ENCODE data around the gene TCP1. TPM values are rescaled to one million over a fixed set of nuclear protein-coding genes. Genes with fewer than 3 reads are reported as not detected.
"Not testable (repeated sequence)": the region's sequence is repeated elsewhere in the genome, so short reads cannot be mapped to it uniquely, and the experiment has no call there.

The TCP1 gene
- polyA plus RNA-seq, 1 experiment: 144 TPM

- no peaks in the 10 kb centered on the region for H3K27me3 ChIP-seq (ENCODE audit: control insufficient read depth, insufficient read depth, low read length)
- no peak for DNase-seq (ENCODE audit: low read depth)
- TF ChIP-seq, protein P1, sequence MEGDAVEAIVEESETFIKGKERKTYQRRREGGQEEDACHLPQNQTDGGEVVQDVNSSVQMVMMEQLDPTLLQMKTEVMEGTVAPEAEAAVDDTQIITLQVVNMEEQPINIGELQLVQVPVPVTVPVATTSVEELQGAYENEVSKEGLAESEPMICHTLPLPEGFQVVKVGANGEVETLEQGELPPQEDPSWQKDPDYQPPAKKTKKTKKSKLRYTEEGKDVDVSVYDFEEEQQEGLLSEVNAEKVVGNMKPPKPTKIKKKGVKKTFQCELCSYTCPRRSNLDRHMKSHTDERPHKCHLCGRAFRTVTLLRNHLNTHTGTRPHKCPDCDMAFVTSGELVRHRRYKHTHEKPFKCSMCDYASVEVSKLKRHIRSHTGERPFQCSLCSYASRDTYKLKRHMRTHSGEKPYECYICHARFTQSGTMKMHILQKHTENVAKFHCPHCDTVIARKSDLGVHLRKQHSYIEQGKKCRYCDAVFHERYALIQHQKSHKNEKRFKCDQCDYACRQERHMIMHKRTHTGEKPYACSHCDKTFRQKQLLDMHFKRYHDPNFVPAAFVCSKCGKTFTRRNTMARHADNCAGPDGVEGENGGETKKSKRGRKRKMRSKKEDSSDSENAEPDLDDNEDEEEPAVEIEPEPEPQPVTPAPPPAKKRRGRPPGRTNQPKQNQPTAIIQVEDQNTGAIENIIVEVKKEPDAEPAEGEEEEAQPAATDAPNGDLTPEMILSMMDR (IDR thresholded peaks at IDR 0.05; ENCODE audit: insufficient read depth, low read depth, low read length): no peak
- peaks cover 11% of the 10 kb centered on the region for H3K36me3 ChIP-seq (ENCODE audit: control insufficient read depth, insufficient read depth, low read length)
- H3K4me3 ChIP-seq (ENCODE audit: low read depth, low read length): no peak overlapping the region
- ChIA-PET POLR2A (no interaction called here), CTCF (interaction anchor here (1.0 kb wide), 1 partner anchor 24 kb away, joined by 3 read pairs; no protein-coding TSS in a partner anchor)
Observed at GRCh38 chr6:159756508-159756907, 32.9 kb downstream of the TCP1 start.

DNA sequence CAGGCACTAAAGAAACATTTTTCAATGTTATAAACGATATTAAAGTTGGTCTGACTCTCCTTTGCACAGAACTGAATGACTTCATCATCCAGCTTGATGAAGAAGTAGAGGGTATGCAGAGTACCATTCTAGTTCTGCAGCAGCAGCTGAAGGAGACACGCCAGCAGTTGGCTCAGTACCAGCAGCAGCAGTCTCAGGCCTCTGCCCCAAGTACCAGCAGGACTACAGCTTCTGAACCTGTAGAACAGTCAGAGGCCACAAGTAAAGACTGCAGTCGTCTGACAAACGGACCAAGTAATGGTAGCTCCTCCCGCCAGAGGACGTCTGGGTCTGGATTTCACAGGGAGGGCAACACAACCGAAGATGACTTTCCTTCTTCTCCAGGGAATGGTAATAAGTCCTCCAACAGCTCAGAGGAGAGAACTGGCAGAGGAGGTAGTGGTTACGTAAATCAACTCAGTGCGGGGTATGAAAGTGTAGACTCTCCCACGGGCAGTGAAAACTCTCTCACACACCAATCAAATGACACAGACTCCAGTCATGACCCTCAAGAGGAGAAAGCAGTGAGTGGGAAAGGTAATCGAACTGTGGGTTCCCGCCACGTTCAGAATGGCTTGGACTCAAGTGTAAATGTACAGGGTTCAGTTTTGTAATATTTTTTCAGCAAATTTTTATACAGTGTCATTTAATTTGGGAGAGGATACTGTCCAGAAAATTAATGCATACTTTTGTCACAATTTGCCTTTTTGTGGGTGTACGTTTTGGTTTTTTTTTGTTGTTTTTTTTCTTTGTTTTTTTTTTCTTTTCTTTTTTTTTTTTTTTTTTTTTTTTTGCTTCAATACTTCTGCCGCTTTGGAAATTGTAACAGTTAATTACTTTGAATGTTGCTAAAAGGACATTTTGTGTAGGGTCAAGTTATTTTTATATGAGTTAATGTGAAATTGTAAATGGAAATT lies 34.2 kb downstream of the TCP1 start:
- TF ChIP-seq, protein P1 (IDR thresholded peaks at IDR 0.05; ENCODE audit: insufficient read depth, low read depth, low read length): no peak
- no peak for DNase-seq (ENCODE audit: low read depth)
- POLR2A ChIA-PET: no interaction called here
- no peak overlapping the region for H3K4me3 ChIP-seq (ENCODE audit: low read depth, low read length)
- peaks cover 13% of the 10 kb centered on the region for H3K36me3 ChIP-seq (ENCODE audit: control insufficient read depth, insufficient read depth, low read length)
- no peaks in the 10 kb centered on the region for H3K27me3 ChIP-seq (ENCODE audit: control insufficient read depth, insufficient read depth, low read length)
- CTCF ChIA-PET: interaction anchor here (0.8 to 1.5 kb wide), 2 partner anchors 35 to 63 kb away, joined by 3 read pairs; no protein-coding TSS in a partner anchor

DNA sequence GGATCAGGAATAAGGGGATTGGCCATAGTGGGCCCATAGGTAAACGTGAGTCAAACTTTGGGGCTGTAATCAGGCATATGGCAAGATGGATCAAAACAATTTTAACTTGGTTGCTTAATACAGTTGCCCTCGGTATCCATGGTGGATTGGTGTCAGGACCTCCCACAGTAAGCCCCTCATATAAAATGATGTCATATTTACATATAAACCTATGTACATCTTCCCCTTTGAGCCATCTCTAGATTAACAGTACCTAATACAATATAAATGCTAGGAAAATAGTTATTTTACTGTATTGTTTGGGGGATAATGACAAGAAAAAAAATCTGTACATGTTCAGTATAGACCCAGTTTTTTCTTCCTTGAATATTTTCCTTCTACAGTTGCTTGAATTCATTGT lies 35.0 kb downstream of the TCP1 start:
- TF ChIP-seq, protein P1 (IDR thresholded peaks at IDR 0.05; ENCODE audit: insufficient read depth, low read depth, low read length): no peak
- no peaks in the 10 kb centered on the region for H3K27me3 ChIP-seq (ENCODE audit: control insufficient read depth, insufficient read depth, low read length)
- peaks cover 15% of the 10 kb centered on the region for H3K36me3 ChIP-seq (ENCODE audit: control insufficient read depth, insufficient read depth, low read length)
- DNase-seq (ENCODE audit: low read depth): no peak
- ChIA-PET POLR2A (no interaction called here), CTCF (interaction anchor here (0.8 to 1.5 kb wide), 2 partner anchors 34 to 62 kb away, joined by 3 read pairs; no protein-coding TSS in a partner anchor)
- no peak overlapping the region for H3K4me3 ChIP-seq (ENCODE audit: low read depth, low read length)

- DNase-seq (ENCODE audit: low read depth): no peak
- TF ChIP-seq, protein P1 (IDR thresholded peaks at IDR 0.05; ENCODE audit: insufficient read depth, low read depth, low read length): no peak
- Histone ChIP-seq H3K36me3 (ENCODE audit: control insufficient read depth, insufficient read depth, low read length) (peaks cover 15% of the 10 kb centered on the region), H3K27me3 (ENCODE audit: control insufficient read depth, insufficient read depth, low read length) (no peaks in the 10 kb centered on the region), H3K4me3 (ENCODE audit: low read depth, low read length) (no peak overlapping the region)
- CTCF ChIA-PET: interaction anchor here (1.3 kb wide), 1 partner anchor 19 kb away, joined by 3 read pairs; no protein-coding TSS in a partner anchor
- POLR2A ChIA-PET: no interaction called here
Observed at GRCh38 chr6:159753081-159753872, 36.1 kb downstream of the TCP1 start.

- DNase-seq (ENCODE audit: low read depth): no peak
- H3K27me3 ChIP-seq (ENCODE audit: control insufficient read depth, insufficient read depth, low read length): no peaks in the 10 kb centered on the region
- ChIA-PET CTCF (interaction anchor here (0.7 to 1.5 kb wide), 2 partner anchors 9 to 1357 kb away, joined by 3 read pairs; no protein-coding TSS in a partner anchor), POLR2A (no interaction called here)
- TF ChIP-seq, protein P1 (IDR thresholded peaks at IDR 0.05; ENCODE audit: insufficient read depth, low read depth, low read length): no peak
- peaks cover 13% of the 10 kb centered on the region for H3K36me3 ChIP-seq (ENCODE audit: control insufficient read depth, insufficient read depth, low read length)
- H3K4me3 ChIP-seq (ENCODE audit: low read depth, low read length): no peak overlapping the region
Observed at GRCh38 chr6:159751448-159751847, 38.0 kb downstream of the TCP1 start.

- peaks cover 15% of the 10 kb centered on the region for H3K36me3 ChIP-seq (ENCODE audit: control insufficient read depth, insufficient read depth, low read length)
- H3K27me3 ChIP-seq (ENCODE audit: control insufficient read depth, insufficient read depth, low read length); DNase-seq (ENCODE audit: low read depth); POLR2A ChIA-PET; H3K4me3 ChIP-seq (ENCODE audit: low read depth, low read length): not testable (repeated sequence)
- CTCF ChIA-PET: interaction anchor here (1.5 kb wide), 1 partner anchor 11 kb away, joined by 5 read pairs; no protein-coding TSS in a partner anchor
Observed at GRCh38 chr6:159748127-159748526, 41.3 kb downstream of the TCP1 start.

Measured in BJ (cell line).